Measurements from ENCODE around the gene NFATC2. TPM values are rescaled to one million over a fixed set of nuclear protein-coding genes. Genes with fewer than 3 reads are reported as not detected.
A peak's percentile ranks its signal among the peaks of the same experiment; 100 is the strongest.

Gene NFATC2
- total and polyA plus RNA-seq, 2 of the 4 experiments (the other 2 are of a cell fraction) = 0.18 to 0.38 TPM

GRCh38 chr20:51489611-51490010 is 52.9 kb downstream of the NFATC2 start:
- 100% methylated on average over 3 of the region's 7 CpGs; no CpG with 5 or more reads in 1 of the 2 experiments for WGBS, 2 experiments (ENCODE audit: extremely low coverage in 2 of 2, insufficient read length in 1 of 2)
- H3K9ac ChIP-seq (ENCODE audit: low read depth, low read length) = no peak overlapping the region
- H2BK120ac ChIP-seq (ENCODE audit: low read depth, low read length) = no peak overlapping the region
- in situ Hi-C loops (cut with MboI; ENCODE audit: low sequenced_read_pairs) = no loop called here
- intact Hi-C loops (cut with micrococcal nuclease) = loop anchor here (2.0 to 5.0 kb wide), 2 partner anchors 61 to 73 kb away; no protein-coding TSS in a partner anchor
- no peaks in the 10 kb centered on the region for H3K27me3 ChIP-seq (ENCODE audit: control insufficient read depth, insufficient read depth, low read length)
- H2BK5ac ChIP-seq (ENCODE audit: low read depth, low read length, poor library complexity, severe bottlenecking) = no peak overlapping the region
- DNase-seq = peak; percentile 49
- dilution Hi-C loops (cut with HindIII; ENCODE audit: low sequenced_read_pairs, unreplicated experiment) = no loop called here
- H3K36me3 ChIP-seq (ENCODE audit: control insufficient read depth, insufficient read depth, low read length) = no peaks in the 10 kb centered on the region
- no peak overlapping the region for H4K5ac ChIP-seq (ENCODE audit: low read depth, low read length)
- peaks cover 9% of the 10 kb centered on the region; the same call in 1 of the 2 replicates for H3K9me1 ChIP-seq (ENCODE audit: insufficient read depth, low read length)
- no peak overlapping the region for H2AK5ac ChIP-seq (ENCODE audit: low read depth, low read length)
- no peak overlapping the region for H3K18ac ChIP-seq (ENCODE audit: low read depth, low read length)
- H2AFZ ChIP-seq (replicated peaks; ENCODE audit: low read length, poor library complexity) = no peak overlapping the region
- TF ChIP-seq MXI1 (IDR thresholded peaks at IDR 0.05; ENCODE audit: borderline replicate concordance, low read depth, low read length) (no peak), RCOR1 (IDR thresholded peaks at IDR 0.05; ENCODE audit: insufficient replicate concordance, low read length) (no peak), MAFK (IDR thresholded peaks at IDR 0.05; ENCODE audit: low read depth, low read length) (no peak), SMC3 (IDR thresholded peaks at IDR 0.05; ENCODE audit: low read depth, low read length) (no peak), BHLHE40 (IDR thresholded peaks at IDR 0.05; ENCODE audit: low read depth, low read length) (no peak), NFE2L2 (IDR thresholded peaks at IDR 0.05; ENCODE audit: low read depth, low read length) (no peak), FOS (IDR thresholded peaks at IDR 0.05; ENCODE audit: low read depth, low read length) (no peak), CEBPB (IDR thresholded peaks at IDR 0.05; ENCODE audit: low read depth, low read length) (no peak), CHD1 (IDR thresholded peaks at IDR 0.05; ENCODE audit: low read depth, low read length) (no peak), RFX5 (IDR thresholded peaks at IDR 0.05; ENCODE audit: low read depth, low read length) (no peak), RAD21 (IDR thresholded peaks at IDR 0.05; ENCODE audit: low read length) (no peak), POLR2A (IDR thresholded peaks at IDR 0.05; ENCODE audit: low read depth, low read length) (no peak), USF2 (IDR thresholded peaks at IDR 0.05; ENCODE audit: low read depth, low read length) (no peak), MAZ (IDR thresholded peaks at IDR 0.05; ENCODE audit: borderline replicate concordance, low read depth, low read length) (no peak)
- TF ChIP-seq, protein P1, sequence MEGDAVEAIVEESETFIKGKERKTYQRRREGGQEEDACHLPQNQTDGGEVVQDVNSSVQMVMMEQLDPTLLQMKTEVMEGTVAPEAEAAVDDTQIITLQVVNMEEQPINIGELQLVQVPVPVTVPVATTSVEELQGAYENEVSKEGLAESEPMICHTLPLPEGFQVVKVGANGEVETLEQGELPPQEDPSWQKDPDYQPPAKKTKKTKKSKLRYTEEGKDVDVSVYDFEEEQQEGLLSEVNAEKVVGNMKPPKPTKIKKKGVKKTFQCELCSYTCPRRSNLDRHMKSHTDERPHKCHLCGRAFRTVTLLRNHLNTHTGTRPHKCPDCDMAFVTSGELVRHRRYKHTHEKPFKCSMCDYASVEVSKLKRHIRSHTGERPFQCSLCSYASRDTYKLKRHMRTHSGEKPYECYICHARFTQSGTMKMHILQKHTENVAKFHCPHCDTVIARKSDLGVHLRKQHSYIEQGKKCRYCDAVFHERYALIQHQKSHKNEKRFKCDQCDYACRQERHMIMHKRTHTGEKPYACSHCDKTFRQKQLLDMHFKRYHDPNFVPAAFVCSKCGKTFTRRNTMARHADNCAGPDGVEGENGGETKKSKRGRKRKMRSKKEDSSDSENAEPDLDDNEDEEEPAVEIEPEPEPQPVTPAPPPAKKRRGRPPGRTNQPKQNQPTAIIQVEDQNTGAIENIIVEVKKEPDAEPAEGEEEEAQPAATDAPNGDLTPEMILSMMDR (conservative IDR thresholded peaks at IDR 0.05; ENCODE audit: low read depth, low read length) = no peak
- TF ChIP-seq, protein P2, sequence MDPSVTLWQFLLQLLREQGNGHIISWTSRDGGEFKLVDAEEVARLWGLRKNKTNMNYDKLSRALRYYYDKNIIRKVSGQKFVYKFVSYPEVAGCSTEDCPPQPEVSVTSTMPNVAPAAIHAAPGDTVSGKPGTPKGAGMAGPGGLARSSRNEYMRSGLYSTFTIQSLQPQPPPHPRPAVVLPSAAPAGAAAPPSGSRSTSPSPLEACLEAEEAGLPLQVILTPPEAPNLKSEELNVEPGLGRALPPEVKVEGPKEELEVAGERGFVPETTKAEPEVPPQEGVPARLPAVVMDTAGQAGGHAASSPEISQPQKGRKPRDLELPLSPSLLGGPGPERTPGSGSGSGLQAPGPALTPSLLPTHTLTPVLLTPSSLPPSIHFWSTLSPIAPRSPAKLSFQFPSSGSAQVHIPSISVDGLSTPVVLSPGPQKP (IDR thresholded peaks at IDR 0.05; ENCODE audit: borderline replicate concordance, low read depth, low read length) = no peak
- BruUV-seq (replicated peaks) = no TSS peak
- H2AK9ac ChIP-seq (replicated peaks; ENCODE audit: low read depth, low read length, poor library complexity) = no peak overlapping the region
- H3K4me2 ChIP-seq (ENCODE audit: low read depth, low read length) = no peak overlapping the region
- no peak overlapping the region for H2BK20ac ChIP-seq (ENCODE audit: low read depth, low read length)
- peaks cover 3% of the 10 kb centered on the region; the same call in 1 of the 2 replicates for H4K20me1 ChIP-seq (ENCODE audit: insufficient read depth, low read length)
- no peak overlapping the region for H4K8ac ChIP-seq (ENCODE audit: low read depth in 2 of 2, low read length in 2 of 2)
- H3K56ac ChIP-seq (ENCODE audit: extremely low read depth, insufficient read depth, low read length) = no peak overlapping the region
- H3K23ac ChIP-seq (ENCODE audit: low read depth, low read length) = no peak overlapping the region
- H3K79me1 ChIP-seq (ENCODE audit: low read depth in 1 of 2, low read length in 2 of 2) = no peaks in the 10 kb centered on the region
- peaks cover 10% of the 10 kb centered on the region for H3K4me1 ChIP-seq (ENCODE audit: control insufficient read depth, insufficient read depth, low read length)
- 0 out of 2 replicates have a peak overlapping the region, but pooled peaks have one; percentile 19 for H3K14ac ChIP-seq (replicated peaks; ENCODE audit: low read depth, low read length)
- POLR2A ChIA-PET (ENCODE audit: unreplicated experiment) = no interaction called here
- H4K91ac ChIP-seq (ENCODE audit: insufficient read depth, low read depth, low read length) = no peak overlapping the region
- CTCF ChIA-PET = no interaction called here
- ATAC-seq (ENCODE audit: low read depth) = no peak
- H3K4me3 ChIP-seq (ENCODE audit: insufficient read depth, low read depth, low read length) = no peak overlapping the region
- no peak overlapping the region for H3K4ac ChIP-seq (ENCODE audit: low read depth, low read length)
- H2BK15ac ChIP-seq (ENCODE audit: low read depth, low read length) = no peak overlapping the region
- H3K9me3 ChIP-seq (ENCODE audit: control insufficient read depth, insufficient read depth, low read length) = no peaks in the 10 kb centered on the region
- H3K27ac ChIP-seq (ENCODE audit: insufficient read depth, low read length) = no peak overlapping the region

All from IMR-90 (cell line).